ENCODE measurements around the gene MYO15A. TPM values are rescaled to one million over a fixed set of nuclear protein-coding genes. Genes with fewer than 3 reads are reported as not detected.

MYO15A gene
- total and polyA plus RNA-seq, 2 experiments from 2014 or later, result 2.4 to 2.8 TPM

DNA sequence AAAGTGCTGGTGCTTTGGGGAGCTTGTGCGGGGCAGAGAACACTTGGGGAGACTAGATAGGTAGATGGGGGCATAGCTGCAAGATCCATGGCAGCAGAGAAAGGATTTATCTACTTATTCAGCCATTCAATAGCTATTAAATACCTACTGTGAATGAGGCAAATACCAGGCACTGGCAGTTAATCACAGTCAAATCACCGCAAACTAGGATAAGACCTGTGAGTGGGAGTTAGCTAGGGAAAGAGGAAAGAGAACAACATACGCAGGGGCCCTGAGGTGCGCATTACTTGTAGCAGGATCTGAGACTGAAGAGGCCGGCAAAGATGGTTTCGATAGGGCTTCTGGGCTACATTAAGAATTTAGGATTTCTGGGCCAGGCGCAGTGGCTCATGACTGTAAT lies 71.2 kb downstream of the MYO15A start:
- Histone ChIP-seq H3K4me1 (ENCODE audit: insufficient read depth) (peaks cover 20% of the 10 kb centered on the region), H3K9me3 (ENCODE audit: low read depth) (no peaks in the 10 kb centered on the region), H3K27ac (no peak overlapping the region), H3K4me2 (no peak overlapping the region), H3K9me2 (replicated peaks; ENCODE audit: insufficient read depth) (no peaks in the 10 kb centered on the region), H4K20me1 (ENCODE audit: insufficient read depth, poor library complexity, severe bottlenecking) (peaks cover 6% of the 10 kb centered on the region), H3K4me3 (no peak overlapping the region), H3K79me2 (peaks cover 10% of the 10 kb centered on the region), H3K27me3 (no peaks in the 10 kb centered on the region), H2AFZ (no peak overlapping the region), H3K36me3 (replicated peaks; ENCODE audit: insufficient read depth, low read depth) (no peaks in the 10 kb centered on the region)
- 91% methylated on average over 7 of the region's 7 CpGs for WGBS (ENCODE audit: low lambda C conversion rate, missing lambda C conversion rate)
- no peak for TF ChIP-seq EZH2phosphoT487 (IDR thresholded peaks at IDR 0.05; ENCODE audit: low read depth, severe bottlenecking, unreplicated experiment)
- TF ChIP-seq, protein P1, sequence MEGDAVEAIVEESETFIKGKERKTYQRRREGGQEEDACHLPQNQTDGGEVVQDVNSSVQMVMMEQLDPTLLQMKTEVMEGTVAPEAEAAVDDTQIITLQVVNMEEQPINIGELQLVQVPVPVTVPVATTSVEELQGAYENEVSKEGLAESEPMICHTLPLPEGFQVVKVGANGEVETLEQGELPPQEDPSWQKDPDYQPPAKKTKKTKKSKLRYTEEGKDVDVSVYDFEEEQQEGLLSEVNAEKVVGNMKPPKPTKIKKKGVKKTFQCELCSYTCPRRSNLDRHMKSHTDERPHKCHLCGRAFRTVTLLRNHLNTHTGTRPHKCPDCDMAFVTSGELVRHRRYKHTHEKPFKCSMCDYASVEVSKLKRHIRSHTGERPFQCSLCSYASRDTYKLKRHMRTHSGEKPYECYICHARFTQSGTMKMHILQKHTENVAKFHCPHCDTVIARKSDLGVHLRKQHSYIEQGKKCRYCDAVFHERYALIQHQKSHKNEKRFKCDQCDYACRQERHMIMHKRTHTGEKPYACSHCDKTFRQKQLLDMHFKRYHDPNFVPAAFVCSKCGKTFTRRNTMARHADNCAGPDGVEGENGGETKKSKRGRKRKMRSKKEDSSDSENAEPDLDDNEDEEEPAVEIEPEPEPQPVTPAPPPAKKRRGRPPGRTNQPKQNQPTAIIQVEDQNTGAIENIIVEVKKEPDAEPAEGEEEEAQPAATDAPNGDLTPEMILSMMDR (IDR thresholded peaks at IDR 0.05; ENCODE audit: poor library complexity), result no peak
- no peak for TF ChIP-seq EZH2 (IDR thresholded peaks at IDR 0.05; ENCODE audit: borderline replicate concordance)
- DNase-seq (ENCODE audit: low spot score), result no peak

DNA sequence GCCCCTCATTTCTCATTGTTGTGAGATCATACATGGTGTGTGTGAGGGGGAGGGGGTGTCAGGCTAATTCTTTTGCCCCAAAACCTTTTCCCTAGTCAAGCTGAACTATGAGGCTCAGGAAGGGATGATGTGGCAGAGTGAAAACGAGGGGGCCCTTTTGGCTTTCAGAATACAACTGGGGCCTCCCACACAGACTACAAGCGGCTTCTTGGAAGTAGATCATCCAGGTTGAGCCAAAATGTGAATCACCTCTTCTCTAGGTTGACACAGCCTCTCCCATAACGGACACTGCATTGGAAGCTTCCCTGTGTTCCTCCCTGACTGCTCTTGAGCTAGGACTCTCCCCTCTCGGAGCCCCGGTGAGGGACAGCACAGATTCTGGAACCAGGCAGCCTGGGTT lies 72.8 kb downstream of the MYO15A start:
- H3K9me2 ChIP-seq (replicated peaks; ENCODE audit: insufficient read depth), result no peaks in the 10 kb centered on the region
- H3K79me2 ChIP-seq, result peaks cover 26% of the 10 kb centered on the region
- DNase-seq (ENCODE audit: low spot score), result no peak
- H3K4me1 ChIP-seq (ENCODE audit: insufficient read depth), result peaks cover 29% of the 10 kb centered on the region
- 92% methylated on average over 5 of the region's 5 CpGs for WGBS (ENCODE audit: low lambda C conversion rate, missing lambda C conversion rate)
- peak overlapping the region; percentile 97 for H3K27ac ChIP-seq
- H3K36me3 ChIP-seq (replicated peaks; ENCODE audit: insufficient read depth, low read depth), result no peaks in the 10 kb centered on the region
- no peak overlapping the region for H3K4me2 ChIP-seq
- H3K9me3 ChIP-seq (ENCODE audit: low read depth), result no peaks in the 10 kb centered on the region
- H4K20me1 ChIP-seq (ENCODE audit: insufficient read depth, poor library complexity, severe bottlenecking), result peaks cover 21% of the 10 kb centered on the region
- no peak for TF ChIP-seq EZH2phosphoT487 (IDR thresholded peaks at IDR 0.05; ENCODE audit: low read depth, severe bottlenecking, unreplicated experiment)
- no peak for TF ChIP-seq EZH2 (IDR thresholded peaks at IDR 0.05; ENCODE audit: borderline replicate concordance)
- TF ChIP-seq, protein P1 (IDR thresholded peaks at IDR 0.05; ENCODE audit: poor library complexity), result no peak
- H2AFZ ChIP-seq, result no peak overlapping the region
- H3K4me3 ChIP-seq, result no peak overlapping the region
- no peaks in the 10 kb centered on the region for H3K27me3 ChIP-seq

- H3K36me3 ChIP-seq (replicated peaks; ENCODE audit: insufficient read depth, low read depth), result no peaks in the 10 kb centered on the region
- peak overlapping the region; percentile 43 for H3K4me3 ChIP-seq
- H3K27ac ChIP-seq, result peak overlapping the region; percentile 97
- H3K79me2 ChIP-seq, result peaks cover 36% of the 10 kb centered on the region
- H4K20me1 ChIP-seq (ENCODE audit: insufficient read depth, poor library complexity, severe bottlenecking), result peaks cover 31% of the 10 kb centered on the region
- no peaks in the 10 kb centered on the region for H3K27me3 ChIP-seq
- TF ChIP-seq EZH2phosphoT487 (IDR thresholded peaks at IDR 0.05; ENCODE audit: low read depth, severe bottlenecking, unreplicated experiment), result no peak
- TF ChIP-seq EZH2 (IDR thresholded peaks at IDR 0.05; ENCODE audit: borderline replicate concordance), result no peak
- TF ChIP-seq, protein P1 (IDR thresholded peaks at IDR 0.05; ENCODE audit: poor library complexity), result no peak
- 37% methylated on average over 28 of the region's 28 CpGs for WGBS (ENCODE audit: low lambda C conversion rate, missing lambda C conversion rate)
- H3K4me2 ChIP-seq, result peak overlapping the region; percentile 84
- no peaks in the 10 kb centered on the region for H3K9me3 ChIP-seq (ENCODE audit: low read depth)
- H3K9me2 ChIP-seq (replicated peaks; ENCODE audit: insufficient read depth), result no peaks in the 10 kb centered on the region
- peaks cover 38% of the 10 kb centered on the region for H3K4me1 ChIP-seq (ENCODE audit: insufficient read depth)
- peak; percentile 37 for DNase-seq (ENCODE audit: low spot score)
- H2AFZ ChIP-seq, result peak overlapping the region; percentile 51
Observed at GRCh38 chr17:18182110-18182977, 73.8 kb downstream of the MYO15A start.

All from hepatocyte (in vitro differentiated cells).